ENCODE data around the gene PRMT6. TPM values are rescaled to one million over a fixed set of nuclear protein-coding genes. Genes with fewer than 3 reads are reported as not detected.
"Not testable (repeated sequence)": the region's sequence is repeated elsewhere in the genome, so short reads cannot be mapped to it uniquely, and the experiment has no call there.

Gene PRMT6
- total and polyA plus RNA-seq, 2 donors from 2014 or later = 16.9 to 19.3 TPM

DNA sequence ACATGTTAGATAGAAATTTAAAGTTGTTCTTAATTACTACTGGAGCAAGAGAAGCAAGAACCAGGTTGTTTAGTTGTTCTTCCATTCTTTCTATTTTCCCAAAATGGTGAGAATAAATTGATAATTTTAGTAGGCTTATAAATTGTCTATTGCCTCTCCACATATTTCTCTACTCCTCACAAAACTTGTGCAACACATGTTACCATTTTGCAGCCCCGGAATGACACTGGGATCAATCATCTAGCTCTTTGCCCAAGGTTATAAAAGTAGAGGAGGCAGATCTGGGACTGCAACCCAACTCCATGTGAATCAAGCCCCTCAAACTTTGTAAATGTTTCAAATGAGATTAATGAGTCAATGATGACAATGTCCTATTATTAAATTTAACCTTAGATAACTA, 34.9 kb downstream of the PRMT6 start:
- DNase-seq (no peak), FAIRE-seq (no peak)
- no peak overlapping the region for H3K27ac ChIP-seq (ENCODE audit: low read depth in 2 of 2, low read length in 2 of 2)
- no peak for TF ChIP-seq CTCF (IDR thresholded peaks at IDR 0.05; ENCODE audit: borderline replicate concordance, extremely low read depth, insufficient read depth)
- H3K9me3 ChIP-seq (ENCODE audit: control insufficient read depth in 2 of 3, insufficient read depth in 1 of 3, low read length in 3 of 3) = no peaks in the 10 kb centered on the region
- H3K4me1 ChIP-seq (ENCODE audit: control insufficient read depth in 2 of 3, insufficient read depth in 2 of 3, low read depth in 1 of 3, low read length in 3 of 3) = no peaks in the 10 kb centered on the region
- H3K9ac ChIP-seq (ENCODE audit: low read length in 3 of 3) = no peak overlapping the region
- intact Hi-C loops (cut with DNase I) = no loop called here
- H3K4me3 ChIP-seq (ENCODE audit: low read length in 3 of 3) = no peak overlapping the region
- no peaks in the 10 kb centered on the region for H3K27me3 ChIP-seq (ENCODE audit: control insufficient read depth, insufficient read depth, low read length)
- no peaks in the 10 kb centered on the region for H3K36me3 ChIP-seq (ENCODE audit: control insufficient read depth in 2 of 3, insufficient read depth in 3 of 3, low read length in 3 of 3)

DNA sequence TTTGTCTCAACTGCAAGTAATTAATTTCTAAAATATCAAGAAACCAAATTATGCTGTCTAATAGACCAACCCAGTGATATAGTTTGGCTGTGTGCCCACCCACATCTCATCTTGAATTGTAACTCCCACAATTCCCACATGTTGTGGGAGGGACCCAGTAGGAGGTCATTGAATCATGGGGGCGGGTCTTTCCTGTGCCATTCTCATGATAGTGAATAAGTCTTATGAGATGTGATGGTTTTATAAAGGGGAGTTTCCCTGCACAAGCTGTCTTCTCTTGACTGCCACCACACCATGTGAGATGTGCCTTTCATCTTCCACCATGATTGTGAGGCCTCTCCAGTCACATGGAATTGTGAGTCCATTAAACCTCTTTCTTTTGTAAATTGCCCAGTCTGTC, 36.9 kb downstream of the PRMT6 start:
- H3K27me3 ChIP-seq (ENCODE audit: control insufficient read depth, insufficient read depth, low read length); H3K9ac ChIP-seq (ENCODE audit: low read length in 3 of 3); intact Hi-C loops (cut with DNase I); FAIRE-seq; H3K9me3 ChIP-seq (ENCODE audit: control insufficient read depth in 2 of 3, insufficient read depth in 1 of 3, low read length in 3 of 3); DNase-seq; H3K4me3 ChIP-seq (ENCODE audit: low read length in 3 of 3); H3K36me3 ChIP-seq (ENCODE audit: control insufficient read depth in 2 of 3, insufficient read depth in 3 of 3, low read length in 3 of 3); H3K27ac ChIP-seq (ENCODE audit: low read depth in 2 of 2, low read length in 2 of 2); H3K4me1 ChIP-seq (ENCODE audit: control insufficient read depth in 2 of 3, insufficient read depth in 2 of 3, low read depth in 1 of 3, low read length in 3 of 3): not testable (repeated sequence)

- TF ChIP-seq CTCF (IDR thresholded peaks at IDR 0.05; ENCODE audit: borderline replicate concordance, extremely low read depth, insufficient read depth) = no peak
- intact Hi-C loops (cut with DNase I) = no loop called here
- no peak overlapping the region for H3K9ac ChIP-seq (ENCODE audit: low read length in 3 of 3)
- FAIRE-seq = no peak
- no peaks in the 10 kb centered on the region for H3K9me3 ChIP-seq (ENCODE audit: control insufficient read depth in 2 of 3, insufficient read depth in 1 of 3, low read length in 3 of 3)
- no peaks in the 10 kb centered on the region for H3K27me3 ChIP-seq (ENCODE audit: control insufficient read depth, insufficient read depth, low read length)
- no peak for DNase-seq
- H3K27ac ChIP-seq (ENCODE audit: low read depth in 2 of 2, low read length in 2 of 2) = no peak overlapping the region
- no peaks in the 10 kb centered on the region for H3K36me3 ChIP-seq (ENCODE audit: control insufficient read depth in 2 of 3, insufficient read depth in 3 of 3, low read length in 3 of 3)
- H3K4me3 ChIP-seq (ENCODE audit: low read length in 3 of 3) = no peak overlapping the region
- no peaks in the 10 kb centered on the region for H3K4me1 ChIP-seq (ENCODE audit: control insufficient read depth in 2 of 3, insufficient read depth in 2 of 3, low read depth in 1 of 3, low read length in 3 of 3)
Observed at GRCh38 chr1:107095647-107096046, 39.2 kb downstream of the PRMT6 start.

DNA sequence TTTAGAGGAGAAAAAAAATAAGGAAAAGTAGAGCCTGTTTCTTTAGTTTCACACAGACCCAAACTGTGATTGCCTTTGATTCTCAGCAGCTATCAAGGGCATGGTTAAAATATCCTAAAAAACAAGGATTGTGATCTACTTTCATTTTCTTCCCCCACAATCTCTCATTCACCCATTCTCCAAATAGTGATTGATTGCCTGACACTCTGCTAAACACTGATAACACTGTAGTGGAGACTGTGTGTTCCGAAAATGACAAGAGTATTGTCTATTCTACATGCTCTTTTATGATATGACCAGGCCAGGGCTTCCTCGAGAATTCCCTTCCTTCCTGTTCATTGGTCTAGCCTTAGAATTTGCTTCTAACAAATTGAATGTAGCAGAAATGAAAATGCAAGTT, 40.2 kb downstream of the PRMT6 start:
- FAIRE-seq = no peak
- Histone ChIP-seq H3K4me1 (ENCODE audit: control insufficient read depth in 2 of 3, insufficient read depth in 2 of 3, low read depth in 1 of 3, low read length in 3 of 3) (no peaks in the 10 kb centered on the region), H3K27ac (ENCODE audit: low read depth in 2 of 2, low read length in 2 of 2) (no peak overlapping the region), H3K36me3 (ENCODE audit: control insufficient read depth in 2 of 3, insufficient read depth in 3 of 3, low read length in 3 of 3) (no peaks in the 10 kb centered on the region), H3K9me3 (ENCODE audit: control insufficient read depth in 2 of 3, insufficient read depth in 1 of 3, low read length in 3 of 3) (no peaks in the 10 kb centered on the region), H3K4me3 (ENCODE audit: low read length in 3 of 3) (no peak overlapping the region), H3K27me3 (ENCODE audit: control insufficient read depth, insufficient read depth, low read length) (no peaks in the 10 kb centered on the region), H3K9ac (ENCODE audit: low read length in 3 of 3) (no peak overlapping the region)
- TF ChIP-seq CTCF (IDR thresholded peaks at IDR 0.05; ENCODE audit: borderline replicate concordance, extremely low read depth, insufficient read depth) = no peak
- no peak for DNase-seq
- intact Hi-C loops (cut with DNase I) = no loop called here

Measured in kidney (tissue), 14 donors.